Esophagus squamous epithelium (tissue), 4 donors: ENCODE measurements around the gene DNAJB4.

Experiments used
- POLR2A ChIP-seq, 4 donors: fragments of 450-650 bp; IDR thresholded peaks; one replicate each; pipeline ENCODE4 v1.6.1; 2017; ENCODE audit warnings: antibody characterized with exemption in 4 of 4, mild to moderate bottlenecking in 4 of 4, moderate library complexity in 3 of 4
- TF ChIP-seq, protein P1 (sequence below), 6 experiments: fragments of 450-650 bp in 4 of 6; fragments of 200-600 bp in 2 of 6; sonication (generic) in 2 of 6; IDR thresholded peaks; one replicate each; pipeline ENCODE4 v1.5.1; 2016 to 2019; ENCODE audit warnings: antibody characterized with exemption in 6 of 6, mild to moderate bottlenecking in 4 of 6, moderate library complexity in 4 of 6

DNA sequence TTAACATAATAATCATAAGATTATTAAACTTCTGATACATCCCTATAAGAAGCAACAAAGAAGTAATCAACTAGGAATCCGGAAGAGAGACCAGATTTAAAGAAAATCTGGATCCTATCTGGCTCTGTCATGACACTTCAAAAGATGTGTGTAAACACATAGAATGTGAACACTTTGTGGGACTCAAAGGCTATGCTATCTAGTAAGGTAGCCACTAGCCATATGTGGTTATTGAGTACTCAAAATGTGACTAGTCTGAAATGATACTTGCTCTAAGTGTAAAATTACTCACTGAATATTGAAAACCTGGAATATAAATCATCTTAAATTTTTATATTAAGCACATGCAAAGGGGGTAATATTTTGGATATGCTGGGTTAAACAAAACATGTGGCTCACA, 34.5 kb upstream of the DNAJB4 start:
- TF ChIP-seq, protein P1, sequence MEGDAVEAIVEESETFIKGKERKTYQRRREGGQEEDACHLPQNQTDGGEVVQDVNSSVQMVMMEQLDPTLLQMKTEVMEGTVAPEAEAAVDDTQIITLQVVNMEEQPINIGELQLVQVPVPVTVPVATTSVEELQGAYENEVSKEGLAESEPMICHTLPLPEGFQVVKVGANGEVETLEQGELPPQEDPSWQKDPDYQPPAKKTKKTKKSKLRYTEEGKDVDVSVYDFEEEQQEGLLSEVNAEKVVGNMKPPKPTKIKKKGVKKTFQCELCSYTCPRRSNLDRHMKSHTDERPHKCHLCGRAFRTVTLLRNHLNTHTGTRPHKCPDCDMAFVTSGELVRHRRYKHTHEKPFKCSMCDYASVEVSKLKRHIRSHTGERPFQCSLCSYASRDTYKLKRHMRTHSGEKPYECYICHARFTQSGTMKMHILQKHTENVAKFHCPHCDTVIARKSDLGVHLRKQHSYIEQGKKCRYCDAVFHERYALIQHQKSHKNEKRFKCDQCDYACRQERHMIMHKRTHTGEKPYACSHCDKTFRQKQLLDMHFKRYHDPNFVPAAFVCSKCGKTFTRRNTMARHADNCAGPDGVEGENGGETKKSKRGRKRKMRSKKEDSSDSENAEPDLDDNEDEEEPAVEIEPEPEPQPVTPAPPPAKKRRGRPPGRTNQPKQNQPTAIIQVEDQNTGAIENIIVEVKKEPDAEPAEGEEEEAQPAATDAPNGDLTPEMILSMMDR (IDR thresholded peaks at IDR 0.05) = no peak
- TF ChIP-seq POLR2A (IDR thresholded peaks at IDR 0.05) = no peak
